22Rv1 (cell line): ENCODE measurements around the gene COQ5.
"Not testable (repeated sequence)": the region's sequence is repeated elsewhere in the genome, so short reads cannot be mapped to it uniquely, and the experiment has no call there.

ENCODE experiments used
- H3K27ac ChIP-seq: fragments of 450-650 bp; 2 replicates; pipeline ENCODE4 v1.5.1; 2017
- ZFX ChIP-seq: fragments of 450-650 bp; IDR thresholded peaks from 2 replicates; pipeline ENCODE4 v1.6.1; 2017; ENCODE audit warnings: antibody characterized with exemption, borderline replicate concordance
- TF ChIP-seq, protein P1 (sequence below): fragments of 450-650 bp; IDR thresholded peaks from 2 replicates; pipeline ENCODE4 v1.5.1; 2017; ENCODE audit warnings: mild to moderate bottlenecking

COQ5 gene

DNA sequence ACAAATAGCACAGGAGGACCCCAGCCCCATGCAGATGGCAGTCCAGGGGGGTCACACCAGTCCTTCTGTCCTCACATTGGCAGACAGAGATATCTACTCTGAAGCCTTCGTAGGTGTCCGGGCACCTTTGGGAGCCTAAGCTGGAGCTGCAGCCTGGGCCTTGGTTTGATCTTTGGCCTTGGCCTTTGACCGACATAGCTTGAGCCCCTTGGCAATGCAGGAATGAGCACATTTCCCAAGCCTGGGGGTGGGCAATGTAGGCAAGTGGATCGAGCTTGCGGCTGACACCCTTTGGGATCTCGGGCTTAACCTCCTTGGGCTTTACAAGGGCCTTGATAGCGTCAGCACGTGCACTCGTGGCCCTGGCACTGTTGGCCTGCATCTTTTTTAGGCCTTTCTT, 6.4 kb downstream of the COQ5 start:
- TF ChIP-seq ZFX, result no peak
- TF ChIP-seq, protein P1, sequence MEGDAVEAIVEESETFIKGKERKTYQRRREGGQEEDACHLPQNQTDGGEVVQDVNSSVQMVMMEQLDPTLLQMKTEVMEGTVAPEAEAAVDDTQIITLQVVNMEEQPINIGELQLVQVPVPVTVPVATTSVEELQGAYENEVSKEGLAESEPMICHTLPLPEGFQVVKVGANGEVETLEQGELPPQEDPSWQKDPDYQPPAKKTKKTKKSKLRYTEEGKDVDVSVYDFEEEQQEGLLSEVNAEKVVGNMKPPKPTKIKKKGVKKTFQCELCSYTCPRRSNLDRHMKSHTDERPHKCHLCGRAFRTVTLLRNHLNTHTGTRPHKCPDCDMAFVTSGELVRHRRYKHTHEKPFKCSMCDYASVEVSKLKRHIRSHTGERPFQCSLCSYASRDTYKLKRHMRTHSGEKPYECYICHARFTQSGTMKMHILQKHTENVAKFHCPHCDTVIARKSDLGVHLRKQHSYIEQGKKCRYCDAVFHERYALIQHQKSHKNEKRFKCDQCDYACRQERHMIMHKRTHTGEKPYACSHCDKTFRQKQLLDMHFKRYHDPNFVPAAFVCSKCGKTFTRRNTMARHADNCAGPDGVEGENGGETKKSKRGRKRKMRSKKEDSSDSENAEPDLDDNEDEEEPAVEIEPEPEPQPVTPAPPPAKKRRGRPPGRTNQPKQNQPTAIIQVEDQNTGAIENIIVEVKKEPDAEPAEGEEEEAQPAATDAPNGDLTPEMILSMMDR, result no peak
- H3K27ac ChIP-seq, result no peak overlapping the region

DNA sequence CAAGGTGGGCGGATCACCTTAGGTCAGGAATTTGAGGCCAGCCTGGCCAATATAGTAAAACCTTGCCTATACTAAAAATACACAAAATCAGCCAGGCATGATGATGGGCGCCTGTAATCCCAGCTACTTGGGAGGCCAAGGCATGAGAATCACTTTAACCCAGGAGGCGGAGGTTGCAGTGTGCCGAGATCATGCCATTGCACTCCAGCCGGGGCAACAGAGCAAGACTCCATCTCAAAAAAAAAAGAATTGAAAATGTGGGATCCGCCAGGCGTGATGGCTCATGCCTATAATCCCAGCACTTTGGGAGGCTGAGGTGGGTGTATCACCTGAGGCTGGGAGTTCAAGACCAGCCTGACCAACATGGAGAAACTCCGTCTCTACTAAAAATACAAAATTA, 9.6 kb downstream of the COQ5 start:
- not testable (repeated sequence) for H3K27ac ChIP-seq

DNA sequence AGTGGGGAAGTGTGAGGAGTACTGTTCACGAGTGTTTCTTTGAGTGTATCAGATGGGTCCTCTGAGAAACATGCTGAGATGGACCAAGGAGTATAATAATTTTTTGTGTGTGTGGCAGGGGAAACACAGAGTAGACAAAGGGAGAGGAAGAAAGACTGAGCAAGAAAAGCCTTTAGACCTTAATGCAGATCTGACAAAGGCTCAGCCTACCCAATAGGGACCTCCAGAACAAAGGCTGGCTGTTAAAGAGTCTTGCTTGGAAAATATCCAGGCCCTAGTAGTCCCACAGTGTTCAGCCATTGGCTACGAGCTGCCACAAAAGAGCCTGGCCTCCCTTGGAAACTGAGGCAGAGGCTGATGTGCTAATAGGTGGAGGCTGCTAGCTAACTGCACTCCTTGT, 13.5 kb downstream of the COQ5 start:
- H3K27ac ChIP-seq, result no peak overlapping the region
- no peak for TF ChIP-seq ZFX
- TF ChIP-seq, protein P1, result no peak

DNA sequence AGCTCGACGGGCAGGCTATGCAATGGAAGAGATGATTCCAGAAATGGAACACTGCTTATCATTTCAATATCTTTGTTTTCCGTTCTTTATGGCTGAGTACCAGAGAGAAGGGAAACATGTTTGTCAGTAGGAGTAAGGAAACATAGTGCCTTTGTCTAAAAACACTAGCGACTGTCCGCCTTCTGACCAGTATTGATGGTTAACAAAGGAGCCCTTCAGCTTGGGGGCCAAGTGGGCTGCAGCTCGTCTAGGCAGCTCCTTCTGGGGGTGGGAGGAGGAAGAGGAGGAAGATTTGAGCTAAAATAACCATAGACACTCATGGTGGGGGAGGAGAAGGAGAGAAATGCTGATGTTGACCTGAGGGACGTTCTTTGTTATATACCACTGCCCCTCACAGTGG, 15.0 kb downstream of the COQ5 start:
- H3K27ac ChIP-seq, result no peak overlapping the region
- no peak for TF ChIP-seq ZFX
- TF ChIP-seq, protein P1, result no peak

DNA sequence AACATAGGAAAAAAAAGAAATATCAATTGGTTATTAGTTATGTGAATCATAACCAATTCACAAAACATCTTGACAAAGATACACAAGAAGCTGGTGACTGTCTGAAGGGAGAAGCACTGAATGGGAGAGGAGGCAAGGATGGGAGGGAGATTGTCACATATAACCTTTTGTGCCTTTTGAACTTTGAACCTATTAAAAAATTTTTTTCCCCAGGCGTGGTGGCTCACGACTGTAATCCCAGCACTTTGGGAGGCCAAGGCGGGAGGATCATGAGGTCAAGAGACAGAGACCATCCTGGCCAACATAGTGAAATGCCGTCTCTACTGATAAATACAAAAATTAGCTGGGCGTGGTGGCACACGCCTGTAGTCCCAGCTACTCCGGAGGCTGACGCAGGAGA, 20.4 kb downstream of the COQ5 start:
- TF ChIP-seq, protein P1, result no peak
- TF ChIP-seq ZFX, result no peak
- H3K27ac ChIP-seq, result 0 out of 2 replicates have a peak overlapping the region, but pooled peaks have one; percentile 14

DNA sequence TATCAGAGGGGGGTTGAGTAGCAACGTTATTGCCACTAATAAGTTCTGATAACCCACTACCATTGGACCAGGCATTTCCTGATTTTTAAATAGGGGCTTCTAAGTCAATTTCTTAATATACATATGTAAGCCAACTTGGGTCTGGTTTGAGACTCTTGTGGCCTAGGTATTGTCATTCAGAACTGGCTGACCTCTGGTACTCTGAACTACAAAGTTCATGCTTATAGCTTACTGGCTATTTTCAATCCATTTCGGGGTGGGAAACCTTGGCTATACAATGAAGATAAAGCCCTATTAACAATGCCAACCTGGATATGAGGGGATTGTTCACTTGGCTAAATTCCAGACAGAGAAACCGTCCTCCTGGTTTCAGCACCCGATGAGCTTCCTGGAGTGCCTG, 24.4 kb downstream of the COQ5 start:
- no peak overlapping the region for H3K27ac ChIP-seq
- TF ChIP-seq, protein P1, result no peak
- no peak for TF ChIP-seq ZFX

DNA sequence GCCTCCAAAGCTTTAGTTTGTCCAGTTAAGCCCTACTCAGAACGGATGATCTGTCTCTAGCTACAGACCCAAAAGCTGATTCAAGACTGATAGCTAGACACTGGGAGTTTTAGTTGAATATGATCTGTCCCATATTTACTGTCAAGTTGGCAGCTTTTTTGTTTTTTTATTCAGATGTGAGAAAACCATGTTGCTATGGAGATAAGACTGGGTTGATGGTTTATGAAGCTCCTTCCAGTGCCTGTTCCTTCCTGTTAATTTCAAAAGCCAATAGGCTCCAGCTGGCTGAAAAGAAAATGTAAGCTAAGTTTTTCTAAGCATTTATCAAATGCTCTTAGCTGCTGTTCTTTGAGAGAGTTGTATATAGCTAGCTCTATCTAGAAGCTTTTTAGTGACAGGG, 28.4 kb downstream of the COQ5 start:
- TF ChIP-seq, protein P1, result no peak
- TF ChIP-seq ZFX, result no peak
- peak overlapping the region; percentile 79; the same call in 1 of the 2 replicates for H3K27ac ChIP-seq

DNA sequence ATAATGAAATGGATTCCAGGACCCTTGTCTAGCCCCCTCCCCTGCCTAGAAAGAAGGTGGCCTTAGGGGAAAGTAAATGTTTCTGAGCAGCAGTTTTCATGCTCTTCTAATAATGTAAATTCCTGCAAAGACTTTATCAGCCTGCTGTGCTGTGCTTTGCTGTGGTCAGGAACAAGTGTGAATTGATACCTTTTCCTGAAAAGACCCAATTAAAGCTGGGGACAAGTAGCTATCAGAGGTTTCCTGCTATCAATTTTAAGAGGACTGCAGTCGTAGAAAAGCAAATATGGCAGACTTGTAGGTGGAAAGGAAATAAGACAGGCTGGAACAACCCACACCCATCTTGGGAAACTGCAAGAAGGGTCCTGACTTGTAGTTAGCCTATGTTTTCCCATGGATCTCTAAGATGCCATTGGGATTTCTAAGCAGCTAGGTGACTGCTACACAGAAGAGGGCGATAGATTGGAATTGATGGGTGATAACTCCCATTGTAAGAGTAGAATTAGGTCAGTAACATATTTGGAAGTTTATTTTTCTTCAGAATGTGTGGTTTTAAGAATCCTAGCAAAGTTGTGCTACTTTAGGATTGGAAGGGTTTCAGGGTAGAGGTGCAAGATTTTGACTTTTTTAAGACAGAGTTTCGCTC, 30.0 kb downstream of the COQ5 start:
- no peak for TF ChIP-seq ZFX
- TF ChIP-seq, protein P1, result no peak
- peak overlapping the region; percentile 79 for H3K27ac ChIP-seq
